HEK293T (cell line): Measurements from ENCODE around the gene NAT16.
"Not testable (repeated sequence)": the region's sequence is repeated elsewhere in the genome, so short reads cannot be mapped to it uniquely, and the experiment has no call there.

Experiments used
- CTCF ChIA-PET: fragments of 350-600 bp; formaldehyde crosslinking; extraction: SDS; loops from one replicate; lab custom pipeline; 2021; ENCODE audit warnings: antibody characterized with exemption, inconsistent platforms; lab: Yijun Ruan, JAX
- POLR2A ChIA-PET: fragments of 350-600 bp; formaldehyde crosslinking; extraction: SDS; loops from one replicate; lab custom pipeline; 2020; ENCODE audit warnings: antibody characterized with exemption, inconsistent platforms; lab: Yijun Ruan, JAX
- DNase-seq: peaks from one replicate; pipeline ENCODE4 v3.0.0; 2012; ENCODE audit warnings: mixed read lengths; ENCODE audit errors: extremely low spot score
- ARNT ChIP-seq: fragments of 450-650 bp; IDR thresholded peaks from 2 replicates; pipeline ENCODE4 v1.6.1; 2017; ENCODE audit warnings: mild to moderate bottlenecking
- BHLHE40 ChIP-seq: fragments of 450-650 bp; IDR thresholded peaks from 2 replicates; pipeline ENCODE4 v1.6.1; 2016; ENCODE audit warnings: mild to moderate bottlenecking, moderate library complexity, borderline replicate concordance
- CTBP1 ChIP-seq: fragments of 450-650 bp; IDR thresholded peaks from 2 replicates; pipeline ENCODE4 v1.6.1; 2016; ENCODE audit warnings: borderline replicate concordance
- ELF4 ChIP-seq: fragments of 450-650 bp; IDR thresholded peaks from 2 replicates; pipeline ENCODE4 v1.6.1; 2017; ENCODE audit warnings: antibody characterized with exemption
- FOXA1 ChIP-seq: fragments of 450-650 bp; IDR thresholded peaks from 2 replicates; pipeline ENCODE4 v1.6.1; 2016; ENCODE audit warnings: mild to moderate bottlenecking
- FOXK2 ChIP-seq: fragments of 450-650 bp; IDR thresholded peaks from 2 replicates; pipeline ENCODE4 v1.6.1; 2016; ENCODE audit warnings: mild to moderate bottlenecking
- FOXM1 ChIP-seq: fragments of 450-650 bp; IDR thresholded peaks from 2 replicates; pipeline ENCODE4 v1.6.1; 2017; ENCODE audit warnings: mild to moderate bottlenecking, borderline replicate concordance
- HDGF ChIP-seq: fragments of 450-650 bp; IDR thresholded peaks from 2 replicates; pipeline ENCODE4 v1.6.1; 2017; ENCODE audit warnings: antibody characterized with exemption, borderline replicate concordance
- L3MBTL2 ChIP-seq: fragments of 450-650 bp; conservative IDR thresholded peaks from 2 replicates; pipeline ENCODE4 v1.6.1; 2016; ENCODE audit warnings: mild to moderate bottlenecking
- LEF1 ChIP-seq: fragments of 450-650 bp; IDR thresholded peaks from 2 replicates; pipeline ENCODE4 v1.6.1; 2017; ENCODE audit warnings: mild to moderate bottlenecking, borderline replicate concordance
- NFRKB ChIP-seq: fragments of 450-650 bp; IDR thresholded peaks from 2 replicates; pipeline ENCODE4 v1.6.1; 2016; ENCODE audit warnings: mild to moderate bottlenecking, moderate library complexity
- PKNOX1 ChIP-seq: fragments of 450-650 bp; IDR thresholded peaks from 2 replicates; pipeline ENCODE4 v1.6.1; 2016
- SP1 ChIP-seq: fragments of 450-650 bp; IDR thresholded peaks from 2 replicates; pipeline ENCODE4 v1.6.1; 2017
- SUZ12 ChIP-seq: fragments of 450-650 bp; IDR thresholded peaks from 2 replicates; pipeline ENCODE4 v1.6.1; 2016; ENCODE audit warnings: mild to moderate bottlenecking
- TARDBP ChIP-seq: fragments of 450-650 bp; IDR thresholded peaks from 2 replicates; pipeline ENCODE4 v1.6.1; 2016
- ZNF384 ChIP-seq: fragments of 450-650 bp; IDR thresholded peaks from 2 replicates; pipeline ENCODE4 v1.6.1; 2016

Gene NAT16

GRCh38 chr7:101124376-101125056 is 55.6 kb downstream of the NAT16 start:
- ChIA-PET CTCF (interaction anchor here (1.4 kb wide), 1 partner anchor 20 kb away, joined by 4 read pairs; no protein-coding TSS in a partner anchor), POLR2A (interaction anchor here (0.9 kb wide), 1 partner anchor 24 kb away, joined by 3 read pairs; no protein-coding TSS in a partner anchor)
- TF ChIP-seq ELF4 (no peak), FOXM1 (no peak), HDGF (no peak), FOXA1 (no peak), SP1 (no peak), SUZ12 (no peak), ZNF384 (no peak), ARNT (no peak), L3MBTL2 (no peak)
- no peak for DNase-seq

GRCh38 chr7:101123703-101124068 is 56.4 kb downstream of the NAT16 start:
- ChIA-PET CTCF (no interaction called here), POLR2A (interaction anchor here (1.4 kb wide), 1 partner anchor 14 kb away, joined by 3 read pairs; no protein-coding TSS in a partner anchor)
- no peak for DNase-seq
- TF ChIP-seq ZNF384 (no peak), SUZ12 (no peak), FOXK2 (no peak), L3MBTL2 (no peak), TARDBP (no peak), FOXM1 (no peak), BHLHE40 (no peak)

- ChIA-PET CTCF (interaction anchor here (1.1 kb wide), 1 partner anchor 21 kb away, joined by 3 read pairs; no protein-coding TSS in a partner anchor), POLR2A (interaction anchor here (1.3 to 1.4 kb wide), 2 partner anchors 15 to 234 kb away, joined by 3 to 4 read pairs; partner anchors contain the start of gene UFSP1)
- TF ChIP-seq HDGF: no peak
- TF ChIP-seq ARNT: no peak
- TF ChIP-seq BHLHE40: no peak
- DNase-seq: no peak
Observed at GRCh38 chr7:101122933-101123702, 57.0 kb downstream of the NAT16 start.

GRCh38 chr7:101121991-101122932 is 57.8 kb downstream of the NAT16 start:
- POLR2A ChIA-PET: interaction anchor here (1.3 to 1.4 kb wide), 2 partner anchors 16 to 233 kb away, joined by 3 to 4 read pairs; partner anchors contain the start of gene UFSP1
- no peak for TF ChIP-seq TARDBP
- no peak for TF ChIP-seq FOXA1
- no peak for TF ChIP-seq SUZ12
- TF ChIP-seq FOXK2: no peak
- no peak for TF ChIP-seq FOXM1
- no peak for TF ChIP-seq ELF4
- TF ChIP-seq SP1: no peak
- TF ChIP-seq PKNOX1: no peak
- TF ChIP-seq CTBP1: no peak
- no peak for TF ChIP-seq BHLHE40
- no peak for TF ChIP-seq L3MBTL2
- TF ChIP-seq NFRKB: no peak
- no peak for TF ChIP-seq LEF1
- TF ChIP-seq HDGF: no peak
- TF ChIP-seq ZNF384: no peak
- CTCF ChIA-PET: interaction anchor here (1.1 kb wide), 1 partner anchor 22 kb away, joined by 3 read pairs; no protein-coding TSS in a partner anchor
- no peak for DNase-seq

- POLR2A ChIA-PET, CTCF ChIA-PET, DNase-seq: not testable (repeated sequence)
Observed at GRCh38 chr7:101121631-101121990, 58.5 kb downstream of the NAT16 start.
